ENCODE results near the gene TP53RK.

The TP53RK gene

GRCh38 chr20:46666818-46667515, 22.3 kb downstream of the TP53RK start:
- Histone ChIP-seq H3K4me3 (ENCODE audit: low read length) (no peak overlapping the region), H3K4me2 (ENCODE audit: low read length) (no peak overlapping the region), H3K9ac (ENCODE audit: low read length) (no peak overlapping the region), H3K36me3 (replicated peaks; ENCODE audit: low read depth, low read length) (no peaks in the 10 kb centered on the region), H3K27me3 (ENCODE audit: low read depth, low read length) (peaks cover 17% of the 10 kb centered on the region; the same call in 1 of the 2 replicates), H3K4me1 (ENCODE audit: low read length) (peaks cover 7% of the 10 kb centered on the region), H2AFZ (ENCODE audit: low read depth, low read length) (no peak overlapping the region), H3K79me2 (ENCODE audit: low read length) (no peaks in the 10 kb centered on the region), H3K9me3 (ENCODE audit: insufficient read depth, low read length) (peaks cover 12% of the 10 kb centered on the region), H4K20me1 (ENCODE audit: insufficient read depth, low read length) (no peaks in the 10 kb centered on the region), H3K27ac (ENCODE audit: low read length) (no peak overlapping the region)
- no peak for TF ChIP-seq CTCF (IDR thresholded peaks at IDR 0.05; ENCODE audit: low read depth, low read length)
- TF ChIP-seq EZH2phosphoT487 (IDR thresholded peaks at IDR 0.05; ENCODE audit: low read depth), result no peak

GRCh38 chr20:46666306-46666705, 22.9 kb downstream of the TP53RK start:
- no peaks in the 10 kb centered on the region for H3K79me2 ChIP-seq (ENCODE audit: low read length)
- H3K9me3 ChIP-seq (ENCODE audit: insufficient read depth, low read length), result peaks cover 11% of the 10 kb centered on the region
- H3K36me3 ChIP-seq (replicated peaks; ENCODE audit: low read depth, low read length), result no peaks in the 10 kb centered on the region
- no peak overlapping the region for H3K9ac ChIP-seq (ENCODE audit: low read length)
- no peak overlapping the region for H3K4me3 ChIP-seq (ENCODE audit: low read length)
- TF ChIP-seq EZH2phosphoT487 (IDR thresholded peaks at IDR 0.05; ENCODE audit: low read depth) (no peak), CTCF (IDR thresholded peaks at IDR 0.05; ENCODE audit: low read depth, low read length) (no peak)
- H3K4me1 ChIP-seq (ENCODE audit: low read length), result peaks cover 7% of the 10 kb centered on the region
- no peak overlapping the region for H3K27ac ChIP-seq (ENCODE audit: low read length)
- no peak overlapping the region for H2AFZ ChIP-seq (ENCODE audit: low read depth, low read length)
- H4K20me1 ChIP-seq (ENCODE audit: insufficient read depth, low read length), result no peaks in the 10 kb centered on the region
- no peak overlapping the region for H3K4me2 ChIP-seq (ENCODE audit: low read length)
- peaks cover 11% of the 10 kb centered on the region; the same call in 1 of the 2 replicates for H3K27me3 ChIP-seq (ENCODE audit: low read depth, low read length)

DNA sequence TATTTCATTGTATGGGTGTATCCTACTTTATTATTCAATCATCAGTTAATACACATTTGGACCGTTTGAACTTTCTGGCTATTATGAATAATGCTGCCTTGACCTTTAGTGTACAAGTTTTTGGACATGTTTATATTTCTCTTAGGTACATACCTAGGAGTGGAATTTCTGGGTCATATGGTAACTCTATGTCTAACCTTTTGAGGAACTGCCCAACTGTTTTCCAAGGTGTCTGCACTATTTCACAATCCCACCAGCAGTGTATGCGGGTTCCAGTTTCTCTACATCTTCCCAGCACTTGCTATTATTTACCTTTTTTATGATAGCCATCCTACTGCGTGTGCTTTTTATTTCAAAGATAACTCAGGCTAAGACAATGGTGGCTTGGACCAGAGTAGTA, 23.6 kb downstream of the TP53RK start:
- no peak for TF ChIP-seq CTCF (IDR thresholded peaks at IDR 0.05; ENCODE audit: low read depth, low read length)
- TF ChIP-seq EZH2phosphoT487 (IDR thresholded peaks at IDR 0.05; ENCODE audit: low read depth), result no peak
- Histone ChIP-seq H3K79me2 (ENCODE audit: low read length) (no peaks in the 10 kb centered on the region), H3K27ac (ENCODE audit: low read length) (no peak overlapping the region), H3K9ac (ENCODE audit: low read length) (no peak overlapping the region), H3K9me3 (ENCODE audit: insufficient read depth, low read length) (peaks cover 4% of the 10 kb centered on the region; the same call in 1 of the 2 replicates), H3K4me2 (ENCODE audit: low read length) (no peak overlapping the region), H4K20me1 (ENCODE audit: insufficient read depth, low read length) (no peaks in the 10 kb centered on the region), H3K4me1 (ENCODE audit: low read length) (peaks cover 7% of the 10 kb centered on the region), H2AFZ (ENCODE audit: low read depth, low read length) (no peak overlapping the region), H3K27me3 (ENCODE audit: low read depth, low read length) (peaks cover 8% of the 10 kb centered on the region), H3K4me3 (ENCODE audit: low read length) (no peak overlapping the region), H3K36me3 (replicated peaks; ENCODE audit: low read depth, low read length) (no peaks in the 10 kb centered on the region)

GRCh38 chr20:46663531-46663930, 25.7 kb downstream of the TP53RK start:
- no peak overlapping the region for H3K27ac ChIP-seq (ENCODE audit: low read length)
- H3K36me3 ChIP-seq (replicated peaks; ENCODE audit: low read depth, low read length), result no peaks in the 10 kb centered on the region
- H3K4me2 ChIP-seq (ENCODE audit: low read length), result no peak overlapping the region
- no peaks in the 10 kb centered on the region for H3K9me3 ChIP-seq (ENCODE audit: insufficient read depth, low read length)
- no peaks in the 10 kb centered on the region for H4K20me1 ChIP-seq (ENCODE audit: insufficient read depth, low read length)
- H3K4me3 ChIP-seq (ENCODE audit: low read length), result no peak overlapping the region
- peaks cover 13% of the 10 kb centered on the region for H3K27me3 ChIP-seq (ENCODE audit: low read depth, low read length)
- no peak overlapping the region for H2AFZ ChIP-seq (ENCODE audit: low read depth, low read length)
- no peak for TF ChIP-seq CTCF (IDR thresholded peaks at IDR 0.05; ENCODE audit: low read depth, low read length)
- TF ChIP-seq EZH2phosphoT487 (IDR thresholded peaks at IDR 0.05; ENCODE audit: low read depth), result no peak
- no peak overlapping the region for H3K9ac ChIP-seq (ENCODE audit: low read length)
- no peaks in the 10 kb centered on the region for H3K79me2 ChIP-seq (ENCODE audit: low read length)
- peaks cover 7% of the 10 kb centered on the region for H3K4me1 ChIP-seq (ENCODE audit: low read length)
